Measurements from ENCODE around the gene VPS13D.

DNA sequence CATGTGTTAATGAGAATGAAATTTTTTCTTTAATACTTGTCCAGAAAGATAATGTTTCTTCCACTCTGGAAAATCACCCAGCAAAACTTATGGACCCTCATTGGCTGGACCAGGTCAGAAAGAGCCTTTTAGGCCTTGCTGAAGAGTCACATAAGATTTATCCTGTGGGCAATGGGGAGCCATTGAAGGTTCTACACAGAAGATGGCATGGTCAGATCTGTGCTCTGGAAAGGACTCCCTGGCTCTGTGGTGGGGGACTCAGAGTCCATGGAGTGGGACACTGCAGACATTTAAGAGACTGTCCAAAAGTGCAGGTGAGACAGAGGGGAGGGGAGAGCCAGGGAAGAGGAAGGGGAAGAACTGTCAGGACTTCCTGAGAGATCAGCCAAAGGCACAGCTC is 321.8 kb downstream of the VPS13D start:
- TF ChIP-seq YY1 (IDR thresholded peaks at IDR 0.05; ENCODE audit: insufficient read depth, insufficient read length) = no peak
- TF ChIP-seq SUZ12 (IDR thresholded peaks at IDR 0.05; ENCODE audit: extremely low read depth, insufficient read depth, insufficient read length) = no peak
- no peak for TF ChIP-seq ZNF274 (IDR thresholded peaks at IDR 0.05; ENCODE audit: low read depth, low read length)

Data from NT2/D1 (cell line).